WERI-Rb-1 (cell line): ENCODE measurements around the gene GRHPR.
A peak's percentile ranks its signal among the peaks of the same experiment; 100 is the strongest.
"Not testable (repeated sequence)": the region's sequence is repeated elsewhere in the genome, so short reads cannot be mapped to it uniquely, and the experiment has no call there.

Source experiments
- DNase-seq: peaks from one replicate; pipeline ENCODE4 v3.0.0-alpha.2; 2020
- H3K27ac ChIP-seq: fragments of 250-450 bp; sonication (Bioruptor Pico); 2 replicates; pipeline ENCODE4 v1.5.1; 2020; ENCODE audit warnings: mild to moderate bottlenecking, moderate library complexity
- H3K27me3 ChIP-seq: fragments of 250-450 bp; sonication (Bioruptor Pico); 2 replicates; pipeline ENCODE4 v1.5.1; 2021; ENCODE audit warnings: mild to moderate bottlenecking, low read depth, moderate library complexity; ENCODE audit not compliant: insufficient read depth, severe bottlenecking
- H3K36me3 ChIP-seq: fragments of 250-450 bp; sonication (Bioruptor Pico); 2 replicates; pipeline ENCODE4 v1.5.1; 2020; ENCODE audit warnings: mild to moderate bottlenecking, moderate library complexity
- H3K4me3 ChIP-seq: 2 replicates; pipeline ENCODE4 v1.5.1; 2011; ENCODE audit warnings: low read depth, mild to moderate bottlenecking, control low read depth, low read length
- H3K9me3 ChIP-seq: fragments of 250-450 bp; sonication (Bioruptor Pico); 2 replicates; pipeline ENCODE4 v1.5.1; 2021; ENCODE audit warnings: mild to moderate bottlenecking, moderate library complexity; ENCODE audit not compliant: severe bottlenecking
- CTCF ChIP-seq: IDR thresholded peaks from 2 replicates; pipeline ENCODE4 v1.5.1; 2011; ENCODE audit warnings: low read depth, mild to moderate bottlenecking, control low read depth, inconsistent platforms, low read length

GRHPR gene

GRCh38 chr9:37425298-37425752 lies 2.8 kb downstream of the GRHPR start:
- H3K27ac ChIP-seq = no peak overlapping the region
- TF ChIP-seq CTCF = no peak
- H3K4me3 ChIP-seq = no peak overlapping the region
- no peaks in the 10 kb centered on the region for H3K9me3 ChIP-seq
- DNase-seq = no peak
- H3K36me3 ChIP-seq = peaks cover 57% of the 10 kb centered on the region
- H3K27me3 ChIP-seq = no peaks in the 10 kb centered on the region

GRCh38 chr9:37426431-37426830 lies 3.9 kb downstream of the GRHPR start:
- DNase-seq, H3K27ac ChIP-seq, H3K27me3 ChIP-seq, H3K4me3 ChIP-seq, H3K9me3 ChIP-seq: not testable (repeated sequence)
- peaks cover 66% of the 10 kb centered on the region for H3K36me3 ChIP-seq

- no peak for DNase-seq
- H3K27ac ChIP-seq = no peak overlapping the region
- H3K9me3 ChIP-seq = no peaks in the 10 kb centered on the region
- TF ChIP-seq CTCF = no peak
- no peak overlapping the region for H3K4me3 ChIP-seq
- H3K36me3 ChIP-seq = peaks cover 69% of the 10 kb centered on the region
- H3K27me3 ChIP-seq = no peaks in the 10 kb centered on the region
Measured at GRCh38 chr9:37426846-37427245, 4.3 kb downstream of the GRHPR start.

- H3K36me3 ChIP-seq = peaks cover 73% of the 10 kb centered on the region
- DNase-seq = no peak
Measured at GRCh38 chr9:37428345-37428744, 5.8 kb downstream of the GRHPR start.

GRCh38 chr9:37429441-37430285 lies 7.2 kb downstream of the GRHPR start:
- no peaks in the 10 kb centered on the region for H3K27me3 ChIP-seq
- H3K9me3 ChIP-seq = no peaks in the 10 kb centered on the region
- no peak for DNase-seq
- H3K27ac ChIP-seq = no peak overlapping the region
- H3K4me3 ChIP-seq = no peak overlapping the region
- TF ChIP-seq CTCF = no peak
- H3K36me3 ChIP-seq = peaks cover 78% of the 10 kb centered on the region

More at GRCh38 chr9:37428345-37428744, 5.8 kb downstream of the GRHPR start:
- Histone ChIP-seq H3K27me3 (no peaks in the 10 kb centered on the region), H3K9me3 (no peaks in the 10 kb centered on the region), H3K4me3 (no peak overlapping the region), H3K27ac (no peak overlapping the region)
- TF ChIP-seq CTCF = no peak

- TF ChIP-seq CTCF = peak; percentile 50
- H3K36me3 ChIP-seq = peaks cover 82% of the 10 kb centered on the region
- peak; percentile 59 for DNase-seq
Measured at GRCh38 chr9:37430841-37431597, 8.5 kb downstream of the GRHPR start.

More at GRCh38 chr9:37430841-37431597, 8.5 kb downstream of the GRHPR start:
- Histone ChIP-seq H3K4me3 (no peak overlapping the region), H3K27me3 (no peaks in the 10 kb centered on the region), H3K27ac (peak overlapping the region; percentile 44), H3K9me3 (no peaks in the 10 kb centered on the region)
